ENCODE measurements around the gene LRPAP1. TPM values are rescaled to one million over a fixed set of nuclear protein-coding genes. Genes with fewer than 3 reads are reported as not detected.
"Not testable (repeated sequence)": the region's sequence is repeated elsewhere in the genome, so short reads cannot be mapped to it uniquely, and the experiment has no call there.

Gene LRPAP1
- polyA plus RNA-seq, 1 donor from 2014 or later = 91.1 TPM

GRCh38 chr4:3571921-3572320 is 39.7 kb upstream of the LRPAP1 start:
- H2AFZ ChIP-seq (ENCODE audit: low read depth, low read length) = no peak overlapping the region
- H3K27ac ChIP-seq (ENCODE audit: low read length) = no peak overlapping the region
- H3K79me2 ChIP-seq (replicated peaks; ENCODE audit: insufficient read depth, low read length) = no peaks in the 10 kb centered on the region
- H4K20me1 ChIP-seq (ENCODE audit: insufficient read depth) = no peaks in the 10 kb centered on the region
- H3K9me2 ChIP-seq (ENCODE audit: insufficient read depth, low read length) = no peaks in the 10 kb centered on the region
- H3K4me3 ChIP-seq (ENCODE audit: low read length) = no peak overlapping the region
- TF ChIP-seq MXI1 (conservative IDR thresholded peaks at IDR 0.05; ENCODE audit: poor library complexity, severe bottlenecking) (no peak), SMC3 (conservative IDR thresholded peaks at IDR 0.05; ENCODE audit: poor library complexity) (no peak), EP300 (conservative IDR thresholded peaks at IDR 0.05; ENCODE audit: poor library complexity, severe bottlenecking) (no peak), POLR2AphosphoS5 (IDR thresholded peaks at IDR 0.05) (no peak), TAF1 (IDR thresholded peaks at IDR 0.05; ENCODE audit: low read depth) (no peak), REST (IDR thresholded peaks at IDR 0.05; ENCODE audit: borderline replicate concordance) (no peak), EZH2 (IDR thresholded peaks at IDR 0.05; ENCODE audit: borderline replicate concordance, insufficient read depth, low read length, poor library complexity, severe bottlenecking) (no peak), RAD21 (conservative IDR thresholded peaks at IDR 0.05) (no peak)
- TF ChIP-seq, protein P1, sequence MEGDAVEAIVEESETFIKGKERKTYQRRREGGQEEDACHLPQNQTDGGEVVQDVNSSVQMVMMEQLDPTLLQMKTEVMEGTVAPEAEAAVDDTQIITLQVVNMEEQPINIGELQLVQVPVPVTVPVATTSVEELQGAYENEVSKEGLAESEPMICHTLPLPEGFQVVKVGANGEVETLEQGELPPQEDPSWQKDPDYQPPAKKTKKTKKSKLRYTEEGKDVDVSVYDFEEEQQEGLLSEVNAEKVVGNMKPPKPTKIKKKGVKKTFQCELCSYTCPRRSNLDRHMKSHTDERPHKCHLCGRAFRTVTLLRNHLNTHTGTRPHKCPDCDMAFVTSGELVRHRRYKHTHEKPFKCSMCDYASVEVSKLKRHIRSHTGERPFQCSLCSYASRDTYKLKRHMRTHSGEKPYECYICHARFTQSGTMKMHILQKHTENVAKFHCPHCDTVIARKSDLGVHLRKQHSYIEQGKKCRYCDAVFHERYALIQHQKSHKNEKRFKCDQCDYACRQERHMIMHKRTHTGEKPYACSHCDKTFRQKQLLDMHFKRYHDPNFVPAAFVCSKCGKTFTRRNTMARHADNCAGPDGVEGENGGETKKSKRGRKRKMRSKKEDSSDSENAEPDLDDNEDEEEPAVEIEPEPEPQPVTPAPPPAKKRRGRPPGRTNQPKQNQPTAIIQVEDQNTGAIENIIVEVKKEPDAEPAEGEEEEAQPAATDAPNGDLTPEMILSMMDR (IDR thresholded peaks at IDR 0.05; ENCODE audit: poor library complexity, severe bottlenecking) = no peak
- H3K9ac ChIP-seq (ENCODE audit: low read length) = no peak overlapping the region
- H3F3A ChIP-seq (ENCODE audit: insufficient read depth, low read length, poor library complexity, severe bottlenecking) = no peaks in the 10 kb centered on the region
- no peaks in the 10 kb centered on the region for H3K36me3 ChIP-seq (ENCODE audit: insufficient read depth, low read length)
- H3K9me3 ChIP-seq (ENCODE audit: low read length) = no peaks in the 10 kb centered on the region
- H3K27me3 ChIP-seq (ENCODE audit: insufficient read depth, low read depth, low read length) = no peaks in the 10 kb centered on the region
- no peak overlapping the region for H3K4me2 ChIP-seq (ENCODE audit: low read length)

GRCh38 chr4:3570923-3571322 is 38.7 kb upstream of the LRPAP1 start:
- not testable (repeated sequence) for H3K4me3 ChIP-seq (ENCODE audit: low read length); H3K4me2 ChIP-seq (ENCODE audit: low read length); H3K36me3 ChIP-seq (ENCODE audit: insufficient read depth, low read length); H3F3A ChIP-seq (ENCODE audit: insufficient read depth, low read length, poor library complexity, severe bottlenecking); H4K20me1 ChIP-seq (ENCODE audit: insufficient read depth); H3K79me2 ChIP-seq (replicated peaks; ENCODE audit: insufficient read depth, low read length); H3K9ac ChIP-seq (ENCODE audit: low read length); H3K27me3 ChIP-seq (ENCODE audit: insufficient read depth, low read depth, low read length); H3K9me2 ChIP-seq (ENCODE audit: insufficient read depth, low read length); H3K27ac ChIP-seq (ENCODE audit: low read length); H3K9me3 ChIP-seq (ENCODE audit: low read length); H2AFZ ChIP-seq (ENCODE audit: low read depth, low read length)

DNA sequence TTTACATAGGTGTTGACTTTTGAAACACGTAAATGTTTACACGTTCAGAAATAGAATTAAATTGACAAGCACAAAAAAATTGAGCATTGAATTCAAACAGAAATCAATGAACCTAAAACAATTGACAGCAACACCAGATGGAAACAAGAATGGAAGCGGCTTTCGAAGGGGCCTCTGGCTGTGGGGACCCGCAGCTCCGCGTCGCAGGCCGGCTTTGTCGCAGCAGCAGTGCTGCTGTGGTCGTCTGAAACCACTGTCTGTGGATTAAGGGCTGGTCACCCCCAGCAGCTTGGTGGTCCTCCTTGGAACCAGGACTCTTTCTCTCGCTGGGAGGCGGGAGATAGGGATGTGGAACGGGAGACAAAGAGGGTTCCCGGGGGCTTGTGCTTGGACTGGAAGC is 37.4 kb upstream of the LRPAP1 start:
- not testable (repeated sequence) for H3K27ac ChIP-seq (ENCODE audit: low read length); H3K27me3 ChIP-seq (ENCODE audit: insufficient read depth, low read depth, low read length); H3K9me3 ChIP-seq (ENCODE audit: low read length); H3K79me2 ChIP-seq (replicated peaks; ENCODE audit: insufficient read depth, low read length); H3K36me3 ChIP-seq (ENCODE audit: insufficient read depth, low read length); H3F3A ChIP-seq (ENCODE audit: insufficient read depth, low read length, poor library complexity, severe bottlenecking); H2AFZ ChIP-seq (ENCODE audit: low read depth, low read length); H3K4me3 ChIP-seq (ENCODE audit: low read length); H3K9me2 ChIP-seq (ENCODE audit: insufficient read depth, low read length); H3K9ac ChIP-seq (ENCODE audit: low read length); H4K20me1 ChIP-seq (ENCODE audit: insufficient read depth); H3K4me2 ChIP-seq (ENCODE audit: low read length)

- not testable (repeated sequence) for H3K4me2 ChIP-seq (ENCODE audit: low read length); H3K9me2 ChIP-seq (ENCODE audit: insufficient read depth, low read length); H4K20me1 ChIP-seq (ENCODE audit: insufficient read depth); H3K79me2 ChIP-seq (replicated peaks; ENCODE audit: insufficient read depth, low read length); H3K36me3 ChIP-seq (ENCODE audit: insufficient read depth, low read length); H3K9me3 ChIP-seq (ENCODE audit: low read length); H3K27ac ChIP-seq (ENCODE audit: low read length); H3K9ac ChIP-seq (ENCODE audit: low read length); H2AFZ ChIP-seq (ENCODE audit: low read depth, low read length); H3K27me3 ChIP-seq (ENCODE audit: insufficient read depth, low read depth, low read length); H3F3A ChIP-seq (ENCODE audit: insufficient read depth, low read length, poor library complexity, severe bottlenecking); H3K4me3 ChIP-seq (ENCODE audit: low read length)
These were observed 34.5 kb upstream of the LRPAP1 start for GRCh38 chr4:3566701-3567100.
